Mesothelial cell of epicardium (in vitro differentiated cells): Measurements from ENCODE around the gene TMPRSS6. TPM values are rescaled to one million over a fixed set of nuclear protein-coding genes. Genes with fewer than 3 reads are reported as not detected.

Experiments used
- DNase-seq, 2 experiments: peaks; one replicate each; pipeline ENCODE4 v3.0.0; 2021; ENCODE audit warnings: low spot score in 2 of 2; ENCODE audit not compliant: unreplicated experiment in 2 of 2
- H3K27ac Mint-ChIP-seq: 2 replicates; pipeline ENCODE4 v1.8.0; 2021; ENCODE audit warnings: mixed read lengths
- H3K27me3 Mint-ChIP-seq: 2 replicates; pipeline ENCODE4 v1.8.0; 2021; ENCODE audit warnings: low read depth, mixed read lengths
- H3K36me3 Mint-ChIP-seq: 2 replicates; pipeline ENCODE4 v1.8.0; 2021; ENCODE audit warnings: mixed read lengths
- H3K4me1 Mint-ChIP-seq: 2 replicates; pipeline ENCODE4 v1.8.0; 2021; ENCODE audit warnings: mixed read lengths
- H3K4me3 Mint-ChIP-seq: 2 replicates; pipeline ENCODE4 v1.8.0; 2021; ENCODE audit warnings: mild to moderate bottlenecking, moderate library complexity, mixed read lengths
- H3K9me3 Mint-ChIP-seq: 2 replicates; pipeline ENCODE4 v1.8.0; 2021; ENCODE audit warnings: mixed read lengths
- total RNA-seq: library from RNA; stranded (reverse); gene quantifications from 3 replicates; pipeline ENCODE4 v1.2.1, GENCODE V29; 2021
- TF ChIP-seq, protein P1 (sequence below): fragments of 200-600 bp; sonication (generic); IDR thresholded peaks from one replicate; pipeline ENCODE4 v1.5.0; 2021; ENCODE audit warnings: antibody characterized with exemption; ENCODE audit not compliant: unreplicated experiment

TMPRSS6 gene
- total RNA-seq, 1 donor from 2014 or later = not detected

DNA sequence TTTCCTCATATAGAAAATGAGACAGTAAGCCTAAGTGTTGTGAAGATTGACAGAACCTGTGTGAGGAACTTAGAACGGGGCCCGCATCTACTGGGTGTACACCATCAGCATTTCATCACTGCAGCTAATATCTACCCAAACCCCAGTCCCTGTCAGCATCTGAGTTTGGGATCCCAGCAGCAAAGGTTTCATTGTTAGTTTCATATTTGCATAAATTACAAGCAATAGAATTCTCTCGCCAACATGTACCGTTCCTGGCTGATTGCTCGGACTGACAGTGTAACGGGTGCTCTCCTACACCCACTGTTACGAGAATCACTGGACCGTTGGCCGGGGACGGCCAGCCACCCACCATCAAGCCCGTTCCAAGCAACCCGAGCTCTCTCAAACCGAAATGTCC is 10.4 kb upstream of the TMPRSS6 start:
- H3K4me3 Mint-ChIP-seq = no peak overlapping the region
- TF ChIP-seq, protein P1, sequence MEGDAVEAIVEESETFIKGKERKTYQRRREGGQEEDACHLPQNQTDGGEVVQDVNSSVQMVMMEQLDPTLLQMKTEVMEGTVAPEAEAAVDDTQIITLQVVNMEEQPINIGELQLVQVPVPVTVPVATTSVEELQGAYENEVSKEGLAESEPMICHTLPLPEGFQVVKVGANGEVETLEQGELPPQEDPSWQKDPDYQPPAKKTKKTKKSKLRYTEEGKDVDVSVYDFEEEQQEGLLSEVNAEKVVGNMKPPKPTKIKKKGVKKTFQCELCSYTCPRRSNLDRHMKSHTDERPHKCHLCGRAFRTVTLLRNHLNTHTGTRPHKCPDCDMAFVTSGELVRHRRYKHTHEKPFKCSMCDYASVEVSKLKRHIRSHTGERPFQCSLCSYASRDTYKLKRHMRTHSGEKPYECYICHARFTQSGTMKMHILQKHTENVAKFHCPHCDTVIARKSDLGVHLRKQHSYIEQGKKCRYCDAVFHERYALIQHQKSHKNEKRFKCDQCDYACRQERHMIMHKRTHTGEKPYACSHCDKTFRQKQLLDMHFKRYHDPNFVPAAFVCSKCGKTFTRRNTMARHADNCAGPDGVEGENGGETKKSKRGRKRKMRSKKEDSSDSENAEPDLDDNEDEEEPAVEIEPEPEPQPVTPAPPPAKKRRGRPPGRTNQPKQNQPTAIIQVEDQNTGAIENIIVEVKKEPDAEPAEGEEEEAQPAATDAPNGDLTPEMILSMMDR = no peak
- H3K27ac Mint-ChIP-seq = no peak overlapping the region
- peaks cover 2% of the 10 kb centered on the region for H3K4me1 Mint-ChIP-seq
- no peaks in the 10 kb centered on the region for H3K9me3 Mint-ChIP-seq
- H3K27me3 Mint-ChIP-seq = peaks cover 3% of the 10 kb centered on the region
- no peaks in the 10 kb centered on the region for H3K36me3 Mint-ChIP-seq
- DNase-seq = no peak

DNA sequence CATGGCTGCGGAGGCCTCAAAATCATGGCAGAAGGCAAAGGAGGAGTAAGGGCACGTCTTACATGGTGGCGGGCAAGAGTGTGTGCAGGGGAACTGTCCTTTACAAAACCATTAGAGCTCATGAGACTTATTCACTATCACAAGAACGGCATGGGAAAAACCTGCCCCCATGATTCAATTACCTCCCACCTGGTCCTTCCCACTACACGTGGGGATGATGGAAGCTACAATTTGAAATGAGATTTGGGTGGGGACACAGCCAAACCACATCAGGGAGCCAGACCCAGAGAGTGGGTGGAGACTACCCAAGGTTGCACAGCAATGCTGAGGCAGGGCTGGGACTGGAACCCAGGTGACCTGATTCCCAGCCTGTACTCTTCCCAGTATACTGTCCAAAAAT is 8.6 kb upstream of the TMPRSS6 start:
- TF ChIP-seq, protein P1 = no peak
- Mint-ChIP-seq H3K4me1 (peaks cover 2% of the 10 kb centered on the region), H3K27me3 (peaks cover 3% of the 10 kb centered on the region), H3K27ac (no peak overlapping the region), H3K9me3 (no peaks in the 10 kb centered on the region), H3K4me3 (no peak overlapping the region), H3K36me3 (no peaks in the 10 kb centered on the region)
- no peak for DNase-seq

DNA sequence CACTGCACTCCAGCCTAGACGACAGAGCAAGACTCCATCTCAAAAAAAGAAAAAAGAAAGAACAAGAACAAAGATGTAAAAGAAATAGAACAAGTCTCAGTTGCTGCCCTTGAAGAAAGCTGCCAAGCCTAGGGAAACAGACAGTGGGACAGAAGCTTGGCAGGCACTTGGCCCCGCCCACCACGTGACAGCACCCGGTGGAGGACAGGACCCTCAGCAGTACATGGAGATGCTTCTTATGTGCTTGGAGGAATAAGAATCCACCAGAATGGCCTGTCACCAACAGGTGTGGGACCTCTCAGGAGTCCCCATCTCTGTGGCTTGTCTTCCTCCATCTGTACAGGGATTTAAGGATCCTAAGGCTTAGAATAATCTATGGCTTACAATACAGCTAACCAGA is 7.6 kb upstream of the TMPRSS6 start:
- DNase-seq = no peak
- Mint-ChIP-seq H3K4me3 (no peak overlapping the region), H3K27ac (no peak overlapping the region), H3K27me3 (peaks cover 3% of the 10 kb centered on the region), H3K9me3 (no peaks in the 10 kb centered on the region), H3K4me1 (peaks cover under 1% of the 10 kb centered on the region), H3K36me3 (no peaks in the 10 kb centered on the region)
- TF ChIP-seq, protein P1 = no peak

DNA sequence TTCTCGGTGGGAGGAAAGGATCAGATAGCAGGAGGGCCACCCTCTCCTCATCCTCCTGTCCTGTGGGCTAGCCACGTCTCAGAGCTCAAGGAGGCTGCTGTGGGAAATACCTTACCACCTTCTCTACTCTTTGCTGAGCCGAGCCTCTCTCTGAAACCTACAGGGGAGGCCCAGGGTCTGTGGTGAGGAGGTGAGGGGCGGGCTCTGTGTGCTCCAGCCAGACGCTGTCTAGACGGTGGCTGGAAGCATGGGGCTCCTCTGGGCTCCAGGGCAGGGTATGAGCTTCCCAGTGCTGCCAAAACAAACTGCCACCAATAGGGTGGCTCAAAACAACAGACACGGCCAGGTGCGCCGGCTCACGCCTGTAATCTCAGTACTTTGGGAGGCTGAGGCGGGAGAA is 5.5 kb upstream of the TMPRSS6 start:
- Mint-ChIP-seq H3K36me3 (no peaks in the 10 kb centered on the region), H3K27me3 (peaks cover 3% of the 10 kb centered on the region), H3K4me3 (no peak overlapping the region), H3K27ac (no peak overlapping the region), H3K9me3 (no peaks in the 10 kb centered on the region), H3K4me1 (no peaks in the 10 kb centered on the region)
- DNase-seq = no peak
- TF ChIP-seq, protein P1 = no peak

DNA sequence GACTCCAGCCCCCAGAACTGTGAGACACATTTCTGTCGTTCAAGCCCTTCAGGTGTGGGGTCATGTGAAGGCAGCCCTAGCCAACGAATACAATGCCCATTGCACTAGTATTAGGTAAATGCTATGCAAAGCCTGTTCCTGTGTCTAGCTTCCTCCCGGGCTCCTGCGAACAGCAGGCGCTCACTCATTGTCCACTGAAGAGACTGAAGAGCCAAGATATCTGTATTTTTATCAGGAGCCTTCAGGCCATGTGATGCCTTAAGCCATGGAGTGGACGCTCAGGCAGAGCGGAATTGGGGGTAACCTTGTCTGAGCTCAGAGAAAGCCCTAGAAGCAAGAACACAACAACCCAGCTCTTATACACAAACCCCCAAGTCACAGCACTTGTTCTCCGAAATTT is 4.2 kb upstream of the TMPRSS6 start:
- no peak for DNase-seq
- Mint-ChIP-seq H3K9me3 (no peaks in the 10 kb centered on the region), H3K4me1 (no peaks in the 10 kb centered on the region), H3K36me3 (no peaks in the 10 kb centered on the region), H3K27ac (no peak overlapping the region), H3K4me3 (no peak overlapping the region), H3K27me3 (peaks cover 3% of the 10 kb centered on the region)
- TF ChIP-seq, protein P1 = no peak

DNA sequence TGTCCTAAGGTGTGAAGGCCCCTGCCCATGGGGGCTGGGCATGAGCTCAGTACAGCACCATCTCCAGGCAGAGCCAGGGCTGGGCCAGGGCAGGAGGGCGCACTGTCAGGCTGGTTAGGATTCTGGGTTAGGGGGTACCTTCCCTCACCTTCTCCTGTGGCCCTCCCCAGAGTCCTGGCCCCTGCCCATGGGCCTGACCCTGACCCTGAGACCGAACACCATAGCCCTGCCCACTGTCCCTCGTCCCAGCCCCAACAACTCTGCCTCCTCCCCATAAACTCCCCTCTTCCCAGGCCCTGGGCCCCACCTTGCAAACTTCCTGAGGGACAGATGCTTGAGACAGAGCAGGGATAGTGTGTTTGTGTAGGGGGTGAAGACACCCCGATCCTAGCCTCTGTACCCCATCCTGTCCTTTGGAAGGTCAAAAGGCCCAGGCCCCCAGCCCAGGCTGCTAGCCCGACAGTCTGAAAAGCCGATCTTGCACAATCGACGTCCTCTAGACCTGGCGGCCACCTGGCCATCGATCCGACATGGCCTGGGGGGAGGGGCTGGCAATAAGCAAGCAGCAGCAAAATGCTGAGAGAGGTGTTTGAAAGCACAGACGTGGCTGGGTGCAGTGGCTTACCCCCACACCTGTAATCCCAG is 2.7 kb upstream of the TMPRSS6 start:
- no peak overlapping the region for H3K4me3 Mint-ChIP-seq

More for the DNA sequence above, 2.7 kb upstream of the TMPRSS6 start:
- Mint-ChIP-seq H3K36me3 (no peaks in the 10 kb centered on the region), H3K27me3 (peaks cover 3% of the 10 kb centered on the region), H3K27ac (no peak overlapping the region), H3K9me3 (no peaks in the 10 kb centered on the region), H3K4me1 (no peaks in the 10 kb centered on the region)
- TF ChIP-seq, protein P1 = no peak
- DNase-seq = no peak
